GM12878 (cell line): ENCODE results near the gene CATSPER3.

Experiments used
- CREB1 ChIP-seq: IDR thresholded peaks from 2 replicates; pipeline ENCODE4 v1.6.1; 2012; ENCODE audit warnings: low read depth, mild to moderate bottlenecking, inconsistent platforms
- CTCF ChIP-seq, 3 experiments: IDR thresholded peaks in 2 of 3; conservative IDR thresholded peaks in 1 of 3; 2 replicates each; pipeline ENCODE4 v1.5.1; 2011; ENCODE audit warnings: low read depth in 3 of 3, low read length in 3 of 3, mild to moderate bottlenecking in 3 of 3, control low read depth in 2 of 3, moderate library complexity in 2 of 3, inconsistent platforms in 1 of 3, mixed read lengths in 1 of 3; ENCODE audit not compliant: control insufficient read depth in 2 of 3, insufficient read depth in 1 of 3; ENCODE audit errors: extremely low read depth in 1 of 3
- EP300 ChIP-seq, 2 experiments: fragments of 150-350 bp in 1 of 2; IDR thresholded peaks; 2 replicates each; pipeline ENCODE4 v1.6.1; 2011 to 2012; ENCODE audit warnings: low read depth in 2 of 2, low read length in 2 of 2, borderline replicate concordance in 1 of 2, improper control_type of control experiment in 1 of 2, inconsistent platforms in 1 of 2; ENCODE audit not compliant: control insufficient read depth in 1 of 2
- EZH2 ChIP-seq: IDR thresholded peaks from 2 replicates; pipeline ENCODE4 v1.6.1; 2012; ENCODE audit warnings: low read depth, mild to moderate bottlenecking, control low read depth, inconsistent platforms, low read length, borderline replicate concordance; ENCODE audit not compliant: control insufficient read depth
- NR2C2 ChIP-seq: IDR thresholded peaks from 2 replicates; pipeline ENCODE4 v1.6.1; 2011; ENCODE audit warnings: borderline replicate concordance, low read depth; ENCODE audit not compliant: control insufficient read depth, insufficient read length
- RAD21 ChIP-seq: IDR thresholded peaks from 2 replicates; pipeline ENCODE4 v1.6.1; 2011; ENCODE audit warnings: mild to moderate bottlenecking, low read depth, low read length, moderate library complexity; ENCODE audit not compliant: insufficient read depth
- USF2 ChIP-seq: IDR thresholded peaks from 2 replicates; pipeline ENCODE4 v1.6.1; 2011; ENCODE audit warnings: low read depth, low read length, improper control_type of control experiment, borderline replicate concordance

- no peak for TF ChIP-seq CTCF (IDR thresholded peaks at IDR 0.05 in 2 of 3, conservative IDR thresholded peaks at IDR 0.05 in 1 of 3; ENCODE audit: control insufficient read depth in 2 of 3, extremely low read depth in 1 of 3, insufficient read depth in 1 of 3, low read depth in 3 of 3, low read length in 3 of 3)
- TF ChIP-seq EZH2, result no peak
- TF ChIP-seq EP300 (IDR thresholded peaks at IDR 0.05; ENCODE audit: borderline replicate concordance in 1 of 2, control insufficient read depth in 1 of 2, low read depth in 2 of 2, low read length in 2 of 2), result no peak
- TF ChIP-seq USF2, result no peak
- no peak for TF ChIP-seq RAD21
- no peak for TF ChIP-seq CREB1
- no peak for TF ChIP-seq NR2C2
Observed at GRCh38 chr5:135041145-135041587, 73.5 kb downstream of the CATSPER3 start.
